Adipose tissue (tissue), 3 donors: ENCODE results near the gene B3GAT3. TPM values are rescaled to one million over a fixed set of nuclear protein-coding genes. Genes with fewer than 3 reads are reported as not detected.
"Not testable (repeated sequence)": the region's sequence is repeated elsewhere in the genome, so short reads cannot be mapped to it uniquely, and the experiment has no call there.

Experiments used
- H3K27ac ChIP-seq: one replicate; pipeline ENCODE4 v1.5.1; 2013; ENCODE audit warnings: low read depth, low read length
- WGBS, 3 donors: extraction: QIAGEN DNeasy Blood & Tissue Kit; methylation state at CpG; one replicate each; pipeline ENCODE4 v1.1.7; 2013; 5-methylcytosine and 5-hydroxymethylcytosine counted together
- polyA plus RNA-seq, 3 donors: library from polyadenylated mRNA; stranded (reverse); fragments of 200-250 nt; gene quantifications; one replicate each; pipeline ENCODE4 v1.2.3, GENCODE V29; 2013
- donor health status: healthy with polysubstance abuse.
- donor health status: Bipolar disorder and iron deficiency.
- donor health status: healthy.

B3GAT3 gene
- polyA plus RNA-seq, 3 donors: 25.0 to 42.7 (median 39.8) TPM

DNA sequence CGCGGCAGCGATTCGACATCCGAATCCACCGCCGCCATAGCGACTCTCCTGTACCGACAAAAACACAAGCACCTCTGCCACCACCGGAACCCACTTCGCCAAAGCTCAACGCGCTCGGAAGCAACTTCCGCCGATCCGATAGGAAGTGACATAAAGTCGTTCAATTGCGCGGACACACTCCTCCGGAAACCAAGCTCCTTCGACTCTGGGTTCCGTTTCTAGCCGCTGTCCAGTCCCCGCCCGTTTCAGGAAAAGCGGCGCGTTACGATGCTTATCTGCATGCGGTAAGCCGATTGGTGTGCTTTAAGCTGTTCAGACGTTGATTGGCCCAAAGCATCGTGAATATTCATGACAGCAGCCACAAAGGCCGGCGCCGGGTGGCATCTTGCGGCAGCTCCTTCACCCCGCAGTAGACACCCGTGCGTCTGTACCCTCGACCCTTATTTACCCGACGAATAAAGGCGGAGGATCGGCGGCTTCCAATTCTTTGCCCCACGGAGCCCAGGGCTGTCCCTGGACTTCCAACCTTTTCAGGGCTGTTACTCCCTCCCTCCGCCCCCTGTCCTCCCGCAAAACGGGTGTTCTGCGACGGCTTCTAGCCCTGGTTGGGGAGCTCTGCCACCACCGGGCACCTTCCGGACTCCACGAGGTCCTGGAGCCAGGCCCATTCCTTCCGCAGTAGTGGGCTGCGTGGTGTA lies 30.2 kb downstream of the B3GAT3 start, which contains the start of gene TUT1:
Gene TUT1 (minus strand): TSS at position 76 of the 698 bp plus-strand sequence. CDS start 38 bp downstream, at position 38.
- peak within 1 kb of the TSS; percentile 91 for H3K27ac ChIP-seq
- 0 to 1% (median 1%) methylated on average over 58 of the region's 58 CpGs for WGBS, 3 donors

DNA sequence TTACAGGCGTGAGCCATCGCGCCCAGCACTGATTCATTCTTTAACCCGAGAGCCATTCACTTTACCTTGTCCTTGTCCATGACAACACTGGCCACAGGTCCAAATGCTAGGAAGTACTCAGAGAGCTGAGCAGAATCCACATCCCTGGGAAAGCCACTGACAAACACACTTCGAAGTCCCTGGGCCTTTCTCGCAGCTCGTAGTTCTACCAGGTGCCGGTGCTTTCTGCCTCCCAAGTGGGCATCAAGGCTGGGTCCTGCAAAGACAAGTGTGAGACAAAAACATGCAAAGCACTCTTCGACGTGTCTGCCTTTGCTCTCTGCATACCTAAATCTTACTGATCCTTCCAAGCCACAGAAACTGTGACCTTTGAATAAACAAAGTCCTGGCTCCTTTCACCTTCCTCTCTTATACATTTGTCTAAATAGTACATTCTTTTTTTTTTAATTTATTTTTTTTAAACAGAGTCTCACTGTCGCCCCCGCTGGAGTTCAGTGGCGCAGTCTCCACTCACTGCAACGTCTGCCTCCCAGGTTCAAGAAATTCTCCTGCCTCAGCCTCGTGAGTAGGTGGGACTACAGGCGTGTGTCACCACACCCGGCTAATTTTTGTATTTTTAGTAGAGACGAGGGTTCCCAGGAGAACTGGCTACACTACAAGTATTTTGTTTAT lies 32.7 kb downstream of the B3GAT3 start:
- WGBS, 3 donors: 62 to 70% (median 68%) methylated on average over 18 of the region's 18 CpGs
- no peak overlapping the region for H3K27ac ChIP-seq

DNA sequence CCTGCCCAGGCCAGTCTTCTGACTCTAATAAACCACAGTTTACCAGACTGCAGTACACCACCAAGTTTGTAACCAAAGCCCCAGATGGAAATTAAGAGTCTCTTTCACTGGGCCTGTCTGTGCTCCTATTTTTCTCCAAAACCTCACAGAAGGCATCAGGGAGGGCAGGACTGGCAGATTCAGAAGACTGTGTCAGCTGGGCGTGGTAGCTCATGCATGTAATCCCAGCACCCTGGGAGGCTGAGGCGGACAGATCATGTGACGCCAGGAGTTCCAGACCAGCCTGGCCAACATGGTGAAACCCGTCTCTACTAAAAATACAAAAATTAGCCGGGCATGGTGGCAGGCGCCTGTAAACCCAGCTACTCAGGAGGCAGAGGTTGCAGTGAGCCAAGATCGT lies 36.4 kb downstream of the B3GAT3 start:
- H3K27ac ChIP-seq: not testable (repeated sequence)
- WGBS, 3 donors: 96 to 98% (median 96%) methylated on average over 7 of the region's 7 CpGs

DNA sequence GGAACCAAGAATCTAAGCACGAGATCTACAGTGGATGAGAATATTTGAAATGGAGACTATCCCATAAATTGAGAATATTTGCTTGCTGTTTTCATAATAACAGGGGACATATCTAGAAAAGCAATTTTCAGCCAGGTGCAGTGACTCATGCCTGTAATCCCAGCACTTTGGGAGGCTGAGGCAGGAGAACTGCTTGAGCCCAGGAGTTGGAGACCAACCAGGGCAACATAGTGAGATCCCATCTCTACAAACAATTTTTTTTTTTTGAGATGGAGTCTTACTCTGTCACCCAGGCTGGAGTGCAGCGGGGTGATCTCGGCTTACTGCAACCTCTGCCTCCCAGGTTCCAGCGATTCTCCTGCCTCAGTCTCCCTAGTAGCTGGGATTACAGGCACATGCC lies 40.1 kb downstream of the B3GAT3 start:
- H3K27ac ChIP-seq: not testable (repeated sequence)
- 90 to 96% (median 95%) methylated on average over 4 of the region's 4 CpGs for WGBS, 3 donors

DNA sequence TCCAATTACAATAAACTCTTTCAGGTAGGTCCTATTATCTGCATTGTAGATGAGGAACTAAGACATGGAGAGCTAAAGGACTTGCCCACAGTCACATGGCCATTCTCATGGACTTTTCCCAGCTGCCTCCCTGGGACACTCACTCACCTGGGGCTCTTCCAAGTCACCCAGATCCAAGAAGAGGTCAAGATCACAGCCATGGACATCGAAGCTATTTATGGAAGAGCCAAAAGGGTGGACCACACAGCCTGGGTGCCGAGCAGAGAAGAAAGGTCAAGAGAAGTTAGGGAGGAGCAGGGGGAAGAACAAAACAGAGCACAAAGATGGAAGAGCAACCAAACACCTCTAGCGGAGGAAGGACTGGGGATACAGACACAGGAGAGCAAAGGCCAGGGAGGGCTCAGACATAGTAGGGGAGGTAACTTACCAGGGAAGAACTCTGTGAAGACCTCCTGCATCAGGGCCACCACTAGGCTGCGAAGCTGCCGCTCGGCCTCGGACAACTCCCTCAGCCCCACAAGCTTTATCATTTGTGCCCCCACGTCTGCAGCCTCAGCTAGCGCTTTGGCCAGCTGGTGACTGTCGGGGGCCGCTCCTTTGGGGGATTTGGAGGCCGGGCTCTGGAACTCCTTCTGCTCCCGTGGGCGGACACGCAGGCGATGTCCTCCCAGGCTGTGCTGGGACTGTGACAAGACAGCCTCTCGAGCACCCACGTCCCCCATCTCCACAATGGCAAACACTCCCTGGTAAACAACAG lies 40.6 kb downstream of the B3GAT3 start:
- 89 to 92% (median 92%) methylated on average over 18 of the region's 18 CpGs for WGBS, 3 donors
- no peak overlapping the region for H3K27ac ChIP-seq

DNA sequence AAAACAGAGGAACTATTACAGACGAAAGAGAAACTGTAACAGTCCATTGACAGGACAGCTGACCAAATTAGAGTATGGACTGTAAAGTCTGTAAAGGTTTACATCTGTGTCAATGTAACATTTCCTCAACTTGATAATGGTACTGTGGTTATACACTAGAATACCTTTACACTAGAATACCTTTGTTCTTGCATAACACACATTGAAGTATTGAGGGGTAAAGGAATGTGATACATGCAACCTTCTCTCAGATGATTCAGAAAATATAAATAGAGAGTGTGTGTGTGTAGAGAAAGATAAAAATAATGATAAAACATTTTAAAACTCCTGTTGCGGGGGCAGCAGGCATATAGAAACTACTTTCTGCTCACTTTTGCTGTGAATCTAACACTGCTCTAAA lies 42.5 kb downstream of the B3GAT3 start:
- WGBS, 3 donors: 87 to 91% (median 87%) methylated on average over 2 of the region's 2 CpGs
- H3K27ac ChIP-seq: no peak overlapping the region

DNA sequence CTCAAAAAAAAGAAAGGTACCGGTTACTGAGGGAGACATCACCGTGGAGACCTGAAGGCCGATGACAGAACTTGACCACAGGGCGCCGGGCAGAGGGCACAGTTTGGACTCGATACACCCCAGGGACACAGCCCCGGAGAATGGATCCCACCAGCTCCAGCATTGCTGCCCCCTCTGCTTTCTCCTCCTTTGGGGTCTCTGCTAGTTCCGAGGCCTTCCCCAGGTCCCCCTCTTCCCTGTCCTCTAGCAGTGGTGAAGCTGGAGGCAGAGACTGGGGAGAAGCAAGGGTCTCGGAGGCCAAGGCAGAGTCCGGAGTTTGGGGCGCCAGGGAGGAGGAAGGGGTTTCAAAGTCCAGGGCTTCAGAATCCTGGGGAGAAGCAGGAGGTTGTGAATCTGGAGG lies 43.2 kb downstream of the B3GAT3 start:
- 96 to 97% (median 97%) methylated on average over 11 of the region's 11 CpGs for whole genome bisulfite sequencing, 3 donors
- H3K27ac ChIP-seq: no peak overlapping the region

DNA sequence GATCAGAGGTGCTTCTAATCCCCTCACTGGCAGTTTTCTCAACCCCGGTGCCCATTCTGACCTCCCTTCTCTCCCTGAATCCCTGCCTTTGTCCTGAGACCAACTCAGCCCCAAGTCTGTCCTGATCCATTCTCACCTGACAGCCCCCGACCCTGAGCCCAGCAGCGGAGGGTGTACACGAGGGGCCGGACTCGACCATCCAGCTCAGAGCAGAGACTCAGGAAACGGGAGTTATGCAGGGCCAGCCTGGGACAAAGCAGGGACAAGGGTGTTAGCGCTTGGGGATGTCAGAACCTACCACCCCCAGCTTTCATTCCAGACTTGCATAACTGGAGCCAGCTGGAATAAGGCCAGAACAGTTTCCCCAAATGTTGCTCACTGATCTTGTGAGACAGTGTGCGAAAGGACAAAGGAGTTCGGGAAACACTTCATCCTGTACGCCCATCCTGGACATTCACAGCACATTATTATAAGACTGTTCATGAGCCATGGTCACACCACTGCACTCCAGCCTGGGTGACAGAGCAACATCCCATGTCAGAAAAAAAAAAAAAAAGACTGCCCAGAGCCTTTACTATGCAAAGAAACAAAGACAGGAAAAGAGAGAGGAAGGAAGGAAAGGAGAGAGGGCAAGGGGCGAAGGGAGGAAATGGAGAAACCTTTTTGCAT lies 44.6 kb downstream of the B3GAT3 start:
- 52 to 76% (median 62%) methylated on average over 12 of the region's 12 CpGs for WGBS, 3 donors
- no peak overlapping the region for H3K27ac ChIP-seq

DNA sequence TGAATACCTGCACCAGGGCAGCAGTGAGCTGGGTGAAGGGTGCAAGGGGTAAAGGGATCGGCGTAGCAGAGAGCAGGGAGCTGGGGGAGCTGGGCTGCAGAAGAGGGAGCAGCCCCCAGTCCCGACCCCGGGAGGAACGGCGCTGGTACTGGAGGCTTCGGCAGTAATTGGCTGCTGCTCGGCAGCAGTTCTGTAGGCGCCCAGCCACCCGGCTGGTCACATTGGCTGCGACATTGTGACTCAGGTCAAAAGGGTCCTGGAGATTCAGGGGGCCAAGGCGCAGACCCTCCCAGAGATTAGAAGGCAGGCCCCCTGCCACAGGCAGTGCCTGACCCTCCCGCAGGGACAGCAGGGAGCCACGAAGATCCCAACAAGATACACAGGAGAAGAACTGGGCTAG lies 45.9 kb downstream of the B3GAT3 start:
- 69 to 85% (median 79%) methylated on average over 14 of the region's 14 CpGs for WGBS, 3 donors
- no peak overlapping the region for H3K27ac ChIP-seq

DNA sequence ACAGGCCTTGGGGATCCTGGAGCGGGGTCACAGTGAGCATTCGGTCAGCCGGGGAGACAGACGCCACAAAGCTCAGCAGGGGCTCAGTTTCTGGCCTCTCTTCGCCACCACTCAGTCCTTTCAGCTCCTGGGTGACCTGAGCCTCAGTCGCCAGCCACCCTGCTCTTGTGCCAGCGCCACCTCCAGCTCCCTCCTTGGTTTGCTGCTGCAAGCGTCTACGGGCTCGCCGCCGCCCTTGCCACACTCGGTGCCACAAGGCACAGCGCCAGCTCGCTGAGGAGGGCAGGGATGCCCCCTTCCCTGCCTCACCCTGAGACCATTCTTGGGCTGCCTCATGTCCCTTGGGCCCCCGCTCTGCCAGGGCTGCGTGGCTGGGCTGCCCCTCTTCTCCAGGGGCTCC lies 46.6 kb downstream of the B3GAT3 start:
- no peak overlapping the region for H3K27ac ChIP-seq
- WGBS, 3 donors: 37 to 49% (median 43%) methylated on average over 16 to 17 of the region's 17 CpGs

DNA sequence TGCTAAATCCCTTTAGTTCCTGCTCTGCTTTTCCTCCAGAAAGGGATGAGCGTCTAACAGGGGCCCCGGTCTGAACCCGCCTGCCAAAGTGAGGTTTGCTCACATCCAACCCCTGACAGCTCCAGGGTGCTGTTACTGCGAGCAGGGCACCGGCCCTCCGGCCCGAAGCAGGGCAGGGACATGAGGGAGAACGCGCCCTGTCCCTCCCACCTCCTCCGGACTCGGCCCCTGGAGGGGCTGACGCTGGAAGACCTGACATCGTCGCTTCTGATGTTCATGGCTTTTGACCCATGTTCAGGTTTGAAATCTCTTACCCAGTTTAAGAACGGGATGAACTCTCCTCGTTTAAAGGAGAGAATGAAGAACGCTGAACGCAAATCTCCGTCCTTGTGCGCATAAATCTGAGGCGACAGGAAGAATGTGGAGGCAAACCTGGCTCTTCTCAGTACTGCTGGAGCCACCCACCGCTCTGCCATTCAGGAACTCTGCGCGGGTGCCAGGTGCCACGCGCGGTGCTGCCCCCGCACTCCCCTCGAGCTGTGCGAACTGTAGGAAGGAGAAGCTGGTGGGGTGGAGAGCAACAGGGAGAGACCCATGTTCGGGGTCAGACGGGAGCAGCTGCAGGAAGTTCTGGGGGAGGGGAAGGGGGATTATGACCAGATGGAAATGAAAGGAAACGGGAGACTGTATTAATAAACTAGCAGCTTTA lies 47.3 kb downstream of the B3GAT3 start:
- peak overlapping the region; percentile 34 for H3K27ac ChIP-seq
- 0 to 2% (median 0%) methylated on average over 33 of the region's 33 CpGs for WGBS, 3 donors

DNA sequence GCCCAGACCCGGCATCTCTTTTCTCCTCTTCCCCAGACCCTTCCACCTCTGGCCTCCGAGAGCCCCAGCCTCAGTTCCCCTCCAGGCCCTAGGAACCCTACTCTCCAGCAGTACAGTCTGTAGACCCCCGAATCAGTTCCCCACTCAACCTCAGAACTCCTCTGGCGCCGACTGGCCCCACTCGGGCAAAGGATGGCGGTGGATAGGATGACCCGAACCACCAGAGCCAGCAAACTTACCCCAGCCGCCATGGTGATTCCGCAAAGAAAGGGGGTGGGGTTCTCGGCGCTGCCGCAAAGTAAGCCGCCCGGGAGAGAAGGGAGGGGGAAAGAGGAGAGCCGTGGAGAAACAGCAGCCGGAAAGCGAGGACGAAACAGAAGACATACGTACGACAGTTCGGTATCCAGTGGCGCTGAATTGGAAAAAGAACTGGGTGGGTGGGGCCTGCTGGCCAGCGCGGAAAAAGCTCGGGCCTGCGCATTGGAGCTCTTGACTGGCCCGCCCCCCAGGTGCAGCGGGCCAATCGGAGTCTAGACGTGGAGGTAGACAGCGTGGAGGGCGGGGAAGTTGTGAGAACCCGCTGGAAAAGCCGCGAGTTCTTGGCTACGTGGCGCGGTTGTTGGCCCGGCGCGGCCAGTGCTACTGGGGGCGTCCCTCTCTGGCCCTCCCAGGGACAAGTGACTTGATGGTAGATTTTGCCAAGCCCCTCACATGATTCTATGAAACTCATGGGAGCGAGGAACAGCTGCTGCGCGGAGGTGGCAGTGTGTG lies 48.0 kb downstream of the B3GAT3 start, which contains the start of gene EEF1G:
Gene EEF1G (minus strand): TSS at position 300 of the 771 bp plus-strand sequence. CDS start 49 bp downstream, at position 251.
- 0% methylated on average over 46 of the region's 46 CpGs for WGBS, 3 donors
- H3K27ac ChIP-seq: peak within 1 kb of the TSS; percentile 48

DNA sequence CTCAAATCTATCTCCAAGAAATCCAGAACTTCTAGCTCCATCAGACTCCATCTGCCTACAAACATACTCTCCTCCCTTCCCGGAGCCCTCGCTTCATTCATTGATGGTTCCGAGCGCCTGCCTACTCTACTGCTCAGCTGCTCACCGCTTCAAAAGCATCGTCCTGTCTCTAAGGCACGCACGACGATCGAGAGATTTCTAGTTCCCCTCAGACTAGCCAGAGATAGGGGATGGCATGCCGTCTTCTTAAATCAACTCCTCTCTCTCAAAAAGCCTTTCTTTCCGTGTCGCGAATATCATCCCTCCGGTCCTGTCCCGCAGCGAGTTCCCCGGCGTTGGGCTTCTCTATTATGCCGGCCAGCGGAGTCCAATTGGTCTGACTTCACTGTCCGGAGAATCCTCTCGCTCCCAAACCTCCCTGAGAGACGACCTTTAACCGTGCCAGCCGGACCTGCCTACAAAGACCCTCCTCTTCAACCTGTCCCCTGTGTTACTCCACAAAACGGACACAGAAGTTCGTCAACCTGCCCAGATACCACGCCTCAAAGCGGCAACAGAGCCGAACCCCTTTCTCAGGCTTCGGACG lies 48.7 kb downstream of the B3GAT3 start:
- peak overlapping the region; percentile 48 for H3K27ac ChIP-seq
- WGBS, 3 donors: 0 to 1% (median 0%) methylated on average over 33 of the region's 33 CpGs

DNA sequence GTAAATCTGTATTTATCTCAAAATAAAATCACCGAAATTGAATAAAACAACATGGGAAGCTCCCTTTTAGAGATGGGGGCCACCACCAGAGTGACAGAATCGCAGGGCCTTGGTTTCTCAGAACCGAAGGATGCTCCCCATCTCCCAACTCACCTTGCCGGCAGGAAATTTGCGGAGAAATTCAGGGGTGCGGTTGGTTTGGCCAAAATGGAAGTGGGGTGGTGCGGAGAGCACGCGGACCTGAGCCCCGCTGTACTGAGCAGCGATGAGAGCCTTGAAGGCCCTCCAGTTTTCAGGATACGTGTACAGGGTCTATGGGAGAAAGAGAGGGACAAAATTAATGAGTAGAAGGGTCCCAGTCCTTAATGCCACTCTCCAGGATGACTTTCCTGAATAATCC lies 49.4 kb downstream of the B3GAT3 start:
- WGBS, 3 donors: 68 to 78% (median 70%) methylated on average over 12 of the region's 12 CpGs
- H3K27ac ChIP-seq: no peak overlapping the region

DNA sequence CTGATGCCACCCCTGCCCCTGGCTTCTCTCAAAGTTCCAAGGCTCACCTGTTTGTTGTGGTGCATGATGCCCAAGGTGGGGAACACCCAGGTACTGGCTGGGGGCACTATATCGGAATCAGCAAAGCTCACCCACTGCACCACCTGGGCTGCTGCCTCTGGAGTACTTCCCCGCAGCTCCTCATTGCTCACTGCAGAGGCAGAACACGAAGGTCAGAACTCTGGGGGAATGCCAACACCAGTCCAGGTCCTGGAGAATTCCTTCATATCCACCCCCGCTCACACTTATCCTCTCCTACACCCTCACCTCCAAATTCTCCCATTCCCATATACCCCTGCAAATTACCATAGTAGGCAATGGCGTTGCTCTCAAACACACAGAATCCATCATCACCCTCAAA lies 50.3 kb downstream of the B3GAT3 start:
- 80 to 90% (median 88%) methylated on average over 5 of the region's 5 CpGs for WGBS, 3 donors
- H3K27ac ChIP-seq: not testable (repeated sequence)

DNA sequence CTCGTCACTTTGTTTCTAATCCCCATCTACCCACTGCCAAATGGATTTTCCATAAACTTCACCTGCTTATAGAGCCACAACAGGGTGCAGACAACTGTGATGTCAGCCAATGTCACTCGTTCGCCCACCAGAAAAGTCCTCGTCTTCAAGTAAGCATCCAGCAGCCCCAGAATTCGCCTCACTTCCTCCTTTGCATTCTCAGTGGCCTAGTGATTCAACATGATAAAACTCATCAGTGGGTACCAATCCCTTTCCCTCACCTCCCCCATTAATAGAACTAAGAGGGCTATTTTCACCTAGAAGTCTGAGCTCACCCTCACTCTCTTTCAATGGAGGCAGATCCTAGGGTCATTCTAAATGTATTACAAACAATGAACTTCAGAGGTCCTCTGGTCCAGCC lies 50.9 kb downstream of the B3GAT3 start:
- H3K27ac ChIP-seq: not testable (repeated sequence)
- 86 to 90% (median 87%) methylated on average over 5 of the region's 5 CpGs for whole genome bisulfite sequencing, 3 donors

DNA sequence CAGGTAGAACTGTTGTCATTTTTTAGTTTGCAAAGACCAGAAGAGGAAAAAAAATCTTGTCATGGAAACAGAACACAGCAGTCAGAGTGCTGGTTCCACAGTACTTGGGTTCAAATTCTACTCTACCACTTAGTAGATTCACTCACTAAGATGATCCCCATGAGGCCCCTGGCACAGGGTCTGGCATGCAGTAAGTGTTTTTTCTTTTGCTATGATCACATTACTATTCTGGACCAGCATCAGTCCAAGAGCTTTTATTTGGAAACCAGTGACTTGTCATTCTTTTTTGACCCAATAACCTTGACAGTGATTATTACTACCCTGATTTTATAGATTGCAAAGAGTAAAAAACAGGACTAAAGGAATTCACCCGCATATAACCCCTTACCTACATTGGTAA lies 52.2 kb downstream of the B3GAT3 start:
- H3K27ac ChIP-seq: no peak overlapping the region
- WGBS, 3 donors: 65 to 83% (median 75%) methylated on average over 1 of the region's 1 CpG
